Mesenchymal stem cell (in vitro differentiated cells and primary cell): Measurements from ENCODE around the gene SPSB1.
A peak's percentile ranks its signal among the peaks of the same experiment; 100 is the strongest.

Source experiments
- DNase-seq: peaks from one replicate; pipeline ENCODE4 v3.0.0-alpha.2; 2013
- H2AFZ ChIP-seq: one replicate; pipeline ENCODE4 v1.6.1; 2013; ENCODE audit warnings: low read depth, mild to moderate bottlenecking, control low read depth, inconsistent platforms, low read length, moderate library complexity
- H2AK5ac ChIP-seq: 2 replicates; pipeline ENCODE4 v1.6.1; 2013; ENCODE audit warnings: low read length, moderate library complexity, mild to moderate bottlenecking, inconsistent platforms; ENCODE audit not compliant: severe bottlenecking
- H2BK120ac ChIP-seq: one replicate; pipeline ENCODE4 v1.6.1; 2013; ENCODE audit warnings: low read depth, mild to moderate bottlenecking, inconsistent platforms, low read length, moderate library complexity
- H2BK12ac ChIP-seq, 2 experiments: one replicate each; pipeline ENCODE4 v1.6.1; 2013; ENCODE audit warnings: inconsistent platforms in 2 of 2, low read length in 2 of 2, mild to moderate bottlenecking in 2 of 2, moderate library complexity in 2 of 2, control low read depth in 1 of 2
- H2BK15ac ChIP-seq: one replicate; pipeline ENCODE4 v1.6.1; 2013; ENCODE audit warnings: mild to moderate bottlenecking, low read depth, inconsistent platforms; ENCODE audit not compliant: poor library complexity, severe bottlenecking
- H2BK5ac ChIP-seq: 2 replicates; pipeline ENCODE4 v1.6.1; 2013; ENCODE audit warnings: low read depth, mild to moderate bottlenecking, low read length, control low read depth, inconsistent platforms; ENCODE audit not compliant: poor library complexity, severe bottlenecking
- H3K14ac ChIP-seq, 2 experiments: one replicate each; pipeline ENCODE4 v1.6.1; 2013; ENCODE audit warnings: inconsistent platforms in 2 of 2, low read length in 2 of 2, control low read depth in 1 of 2, mild to moderate bottlenecking in 1 of 2, moderate library complexity in 1 of 2
- H3K18ac ChIP-seq, 2 experiments: one replicate each; pipeline ENCODE4 v1.6.1; 2013; ENCODE audit warnings: inconsistent platforms in 2 of 2, low read length in 2 of 2, control low read depth in 1 of 2, low read depth in 1 of 2, mild to moderate bottlenecking in 1 of 2
- H3K23ac ChIP-seq, 2 experiments: one replicate each; pipeline ENCODE4 v1.6.1; 2013; ENCODE audit warnings: inconsistent platforms in 2 of 2, low read length in 2 of 2, mild to moderate bottlenecking in 2 of 2, moderate library complexity in 2 of 2, control low read depth in 1 of 2
- H3K27ac ChIP-seq: 2 replicates; pipeline ENCODE4 v1.5.1; 2013; ENCODE audit warnings: mild to moderate bottlenecking, moderate library complexity, low read length, control low read depth, inconsistent platforms; ENCODE audit not compliant: poor library complexity, severe bottlenecking
- H3K27me3 ChIP-seq, 2 experiments: 2 replicates each; pipeline versions ENCODE4 v1.6.1 to v1.7.0; 2013; ENCODE audit warnings: low read length in 2 of 2, mild to moderate bottlenecking in 2 of 2, moderate library complexity in 2 of 2, control low read depth in 1 of 2, inconsistent platforms in 1 of 2; ENCODE audit not compliant: control insufficient read depth in 1 of 2, insufficient read depth in 1 of 2
- H3K36me3 ChIP-seq, 2 experiments: 2 replicates each; pipeline versions ENCODE4 v1.6.1 to v1.7.0; 2013; ENCODE audit warnings: low read length in 2 of 2, control low read depth in 1 of 2, inconsistent platforms in 1 of 2, low read depth in 1 of 2, mild to moderate bottlenecking in 1 of 2; ENCODE audit not compliant: insufficient read depth in 2 of 2, control insufficient read depth in 1 of 2
- H3K4ac ChIP-seq, 2 experiments: one replicate each; pipeline ENCODE4 v1.6.1; 2013; ENCODE audit warnings: inconsistent platforms in 2 of 2, low read length in 2 of 2, mild to moderate bottlenecking in 2 of 2, moderate library complexity in 2 of 2, control low read depth in 1 of 2, low read depth in 1 of 2
- H3K4me1 ChIP-seq: 2 replicates; pipeline ENCODE4 v1.6.1; 2013; ENCODE audit warnings: low read depth, low read length, control low read depth; ENCODE audit not compliant: control insufficient read depth, insufficient read depth
- H3K4me2 ChIP-seq: 2 replicates; pipeline ENCODE4 v1.6.1; 2013; ENCODE audit warnings: low read length, mild to moderate bottlenecking, inconsistent platforms; ENCODE audit not compliant: poor library complexity, severe bottlenecking
- H3K4me3 ChIP-seq, 2 experiments: 2 replicates each; pipeline versions ENCODE4 v1.5.1 to v1.7.0; 2013; ENCODE audit warnings: low read length in 2 of 2, mild to moderate bottlenecking in 2 of 2, control low read depth in 1 of 2, low read depth in 1 of 2; ENCODE audit not compliant: insufficient read depth in 1 of 2
- H3K79me1 ChIP-seq: replicated peaks from 2 replicates; pipeline ENCODE4 v1.6.1; 2013; ENCODE audit warnings: mild to moderate bottlenecking, control low read depth, low read length, inconsistent platforms; ENCODE audit not compliant: poor library complexity, severe bottlenecking
- H3K9ac ChIP-seq: 2 replicates; pipeline ENCODE4 v1.7.0; 2013; ENCODE audit warnings: mild to moderate bottlenecking, low read length, moderate library complexity
- H3K9me3 ChIP-seq: 2 replicates; pipeline ENCODE4 v1.7.0; 2013; ENCODE audit warnings: mild to moderate bottlenecking, low read length; ENCODE audit not compliant: control insufficient read depth
- H4K8ac ChIP-seq: one replicate; pipeline ENCODE4 v1.6.1; 2013; ENCODE audit warnings: inconsistent platforms, mild to moderate bottlenecking, low read length, moderate library complexity
- H4K91ac ChIP-seq: one replicate; pipeline ENCODE4 v1.6.1; 2013; ENCODE audit warnings: mild to moderate bottlenecking, low read length, inconsistent platforms
- WGBS: methylation state at CpG from one replicate; pipeline ENCODE4 v1.1.7; 2013; ENCODE audit warnings: mixed read lengths; 5-methylcytosine and 5-hydroxymethylcytosine counted together

The SPSB1 gene

DNA sequence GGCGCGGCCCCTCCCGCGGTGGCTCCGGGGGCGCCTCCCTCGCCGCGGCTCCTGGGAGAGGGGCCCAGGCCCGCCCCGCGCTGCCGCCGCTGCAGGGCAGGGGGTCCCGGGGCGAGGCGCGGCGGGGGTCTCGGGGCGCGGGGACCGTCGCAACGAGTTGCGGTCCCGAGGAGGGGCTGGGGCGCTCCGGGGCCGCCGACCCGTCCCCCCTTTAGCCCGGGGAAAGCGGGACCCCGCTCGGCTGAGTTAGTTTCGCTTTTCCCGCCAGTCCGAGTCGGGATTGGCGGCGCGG lies 493 bp downstream of the SPSB1 start:
- DNase-seq: no peak
- peaks cover 5 to 18% of the 10 kb centered on the region in 2 experiments for H3K36me3 ChIP-seq
- H3K23ac ChIP-seq: no peak overlapping the region
- no peak overlapping the region for H3K14ac ChIP-seq
- H2AK5ac ChIP-seq: no peak overlapping the region
- H4K8ac ChIP-seq: no peak overlapping the region
- peak overlapping the region; percentile 59 for H2BK120ac ChIP-seq
- H2AFZ ChIP-seq: no peak overlapping the region
- peak overlapping the region; percentile 95 for H3K9ac ChIP-seq
- H2BK12ac ChIP-seq: no peak overlapping the region
- peaks cover 1% of the 10 kb centered on the region for H3K9me3 ChIP-seq
- peak overlapping the region in 1 of 2 experiments; percentile 95 for H3K4ac ChIP-seq
- H4K91ac ChIP-seq: no peak overlapping the region
- peak overlapping the region; percentile 66 to 99 for H3K18ac ChIP-seq
- H3K4me2 ChIP-seq: peak overlapping the region; percentile 75
- H3K27ac ChIP-seq: no peak overlapping the region
- H3K4me3 ChIP-seq: peak overlapping the region; percentile 89 to 100
- H3K4me1 ChIP-seq: peaks cover 27% of the 10 kb centered on the region
- peak overlapping the region; percentile 78 for H2BK5ac ChIP-seq
- peak overlapping the region; percentile 88 for H2BK15ac ChIP-seq
- under 1% methylated on average over 24 of the region's 43 CpGs for WGBS
- no peaks in the 10 kb centered on the region for H3K79me1 ChIP-seq
- no peaks in the 10 kb centered on the region for H3K27me3 ChIP-seq

DNA sequence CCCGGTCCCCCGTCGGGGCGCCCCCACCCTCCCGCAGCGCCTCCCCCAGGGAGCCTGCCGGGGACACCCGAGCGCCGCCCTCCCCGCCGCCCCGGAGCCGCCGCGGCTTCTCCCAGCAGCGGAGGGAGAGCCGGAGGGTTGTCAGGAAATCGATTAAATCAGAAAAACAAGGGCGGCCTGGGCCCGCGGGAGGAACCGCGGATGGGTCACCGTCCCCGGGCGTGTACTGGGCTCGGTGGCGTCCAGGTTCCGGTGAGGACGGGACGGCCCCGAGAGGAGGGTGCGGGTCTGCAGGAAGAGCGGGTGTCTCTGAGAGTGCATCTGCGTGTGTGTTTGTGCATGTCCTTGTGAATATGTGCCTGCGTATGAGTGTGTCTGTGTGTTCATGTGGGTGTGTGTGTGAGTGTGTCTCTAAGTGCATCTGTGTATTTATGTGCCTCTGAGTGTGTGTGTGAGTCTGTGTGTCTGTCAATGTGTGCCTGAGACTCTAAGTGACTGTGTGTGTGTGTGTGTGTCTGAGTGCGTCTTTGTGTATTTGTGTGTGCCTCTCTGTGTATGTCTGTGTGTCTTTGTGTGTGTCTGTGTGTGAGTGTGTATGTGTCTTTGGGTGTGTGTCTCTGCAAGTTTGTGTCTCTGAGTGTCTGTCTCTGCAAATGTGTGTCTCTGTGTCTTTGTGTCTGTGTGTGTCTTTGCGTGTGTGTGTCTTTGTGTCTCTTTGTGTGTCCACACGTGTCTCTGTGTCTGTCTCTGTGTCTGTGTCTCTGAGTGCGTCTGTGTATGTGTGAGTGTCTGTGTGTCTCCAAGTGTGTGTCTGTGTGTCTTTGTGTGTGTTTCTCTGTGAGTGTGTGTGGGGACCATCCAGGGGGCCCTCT lies 1.1 kb downstream of the SPSB1 start:
- Histone ChIP-seq H3K79me1 (no peaks in the 10 kb centered on the region), H3K9me3 (no peaks in the 10 kb centered on the region), H3K4ac (peak overlapping the region; percentile 79 to 95), H2AK5ac (no peak overlapping the region), H3K36me3 (peaks cover 5 to 24% of the 10 kb centered on the region in 2 experiments), H2BK12ac (peak overlapping the region; percentile 79 to 87), H2BK15ac (peak overlapping the region; percentile 88), H3K23ac (peak overlapping the region in 1 of 2 experiments; percentile 95), H3K27ac (peak overlapping the region; percentile 72), H3K27me3 (no peaks in the 10 kb centered on the region), H2BK120ac (peak overlapping the region; percentile 54), H3K4me2 (peak overlapping the region; percentile 75), H3K14ac (peak overlapping the region in 1 of 2 experiments; percentile 100), H4K8ac (peak overlapping the region; percentile 49), H3K9ac (peak overlapping the region; percentile 95), H3K18ac (peak overlapping the region; percentile 98 to 99), H2BK5ac (peak overlapping the region; percentile 78), H2AFZ (no peak overlapping the region), H3K4me3 (peak overlapping the region; percentile 89 to 100), H4K91ac (peak overlapping the region; percentile 93), H3K4me1 (peaks cover 27% of the 10 kb centered on the region)
- 3% methylated on average over 41 of the region's 41 CpGs for WGBS
- peak; percentile 66 for DNase-seq

DNA sequence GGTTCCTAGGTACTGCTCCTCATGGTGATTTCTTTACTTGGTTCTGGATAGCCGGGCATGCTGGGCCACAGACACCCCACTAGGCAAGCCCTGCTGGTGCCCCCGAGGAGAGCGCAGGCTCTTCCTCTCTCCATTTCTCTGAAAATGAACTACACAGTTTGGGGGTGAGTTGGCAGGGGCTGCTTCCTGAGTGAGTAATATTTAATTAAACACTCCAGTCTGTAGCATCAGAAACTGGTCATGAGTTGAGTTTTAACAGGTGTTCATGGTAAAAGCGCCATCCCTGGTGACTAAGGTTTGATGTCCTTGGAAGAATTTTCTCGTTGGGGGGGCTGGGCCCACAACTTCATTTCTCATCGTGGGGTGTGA lies 1.7 kb downstream of the SPSB1 start:
- Histone ChIP-seq H3K18ac (peak overlapping the region; percentile 98 to 99), H3K4me2 (peak overlapping the region; percentile 75), H3K79me1 (no peaks in the 10 kb centered on the region), H3K27me3 (no peaks in the 10 kb centered on the region), H2BK12ac (peak overlapping the region in 1 of 2 experiments; percentile 79), H2AFZ (no peak overlapping the region), H2BK5ac (no peak overlapping the region), H3K4me1 (peaks cover 27% of the 10 kb centered on the region), H3K23ac (peak overlapping the region in 1 of 2 experiments; percentile 23), H3K4me3 (peak overlapping the region; percentile 89 to 100), H3K36me3 (peaks cover 5 to 24% of the 10 kb centered on the region in 2 experiments), H2BK120ac (no peak overlapping the region), H3K9me3 (no peaks in the 10 kb centered on the region), H2BK15ac (peak overlapping the region; percentile 82), H3K4ac (peak overlapping the region; percentile 40 to 95), H4K8ac (peak overlapping the region; percentile 12), H3K14ac (peak overlapping the region in 1 of 2 experiments; percentile 100), H3K9ac (peak overlapping the region; percentile 95), H4K91ac (peak overlapping the region; percentile 31), H3K27ac (peak overlapping the region; percentile 72), H2AK5ac (no peak overlapping the region)
- 4% methylated on average over 5 of the region's 6 CpGs for WGBS
- peak; percentile 88 for DNase-seq

DNA sequence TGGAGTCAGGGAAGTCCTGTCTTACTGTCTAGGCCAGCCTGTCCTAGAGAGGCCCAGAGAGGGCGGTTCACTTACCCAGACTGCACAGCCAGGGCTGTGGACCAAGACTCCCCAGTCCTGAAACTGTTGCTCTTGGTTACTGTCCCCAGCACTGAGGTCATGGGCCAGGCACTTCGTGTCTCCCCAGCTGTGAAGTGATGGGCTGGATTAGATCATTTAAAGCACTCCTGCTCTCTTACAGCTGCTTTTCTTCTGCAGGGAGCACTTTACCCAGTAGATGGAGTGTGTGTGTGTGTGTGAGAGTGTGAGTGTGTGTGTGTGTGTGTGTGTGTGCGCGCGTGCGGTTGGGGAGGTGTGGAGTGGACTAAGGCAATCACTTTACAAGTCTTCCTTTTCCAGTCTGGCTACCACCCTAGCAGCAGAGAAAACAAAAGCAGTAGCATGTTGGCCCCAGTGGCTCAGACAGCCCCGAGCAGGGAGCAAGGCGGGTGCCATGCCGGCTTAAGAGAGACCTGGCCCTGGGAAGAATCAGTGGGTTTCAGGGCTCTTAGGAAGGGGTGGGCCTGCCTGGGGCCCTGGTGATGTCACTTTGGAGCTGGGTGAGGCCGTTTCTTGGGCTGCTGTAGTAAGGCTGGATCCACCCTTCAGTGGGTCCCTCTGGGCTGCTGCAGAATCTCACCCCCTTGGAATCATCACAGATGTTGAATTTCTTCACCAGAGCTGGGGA lies 2.4 kb downstream of the SPSB1 start:
- no peak overlapping the region for H3K14ac ChIP-seq
- H2BK5ac ChIP-seq: no peak overlapping the region
- H4K91ac ChIP-seq: no peak overlapping the region
- peak overlapping the region; percentile 95 for H3K9ac ChIP-seq
- H2AFZ ChIP-seq: no peak overlapping the region
- H3K27me3 ChIP-seq: no peaks in the 10 kb centered on the region
- no peaks in the 10 kb centered on the region for H3K9me3 ChIP-seq
- no peak overlapping the region for H3K4ac ChIP-seq
- peak overlapping the region; percentile 37 for H2AK5ac ChIP-seq
- peaks cover 6 to 27% of the 10 kb centered on the region in 2 experiments for H3K36me3 ChIP-seq
- H3K79me1 ChIP-seq: no peaks in the 10 kb centered on the region
- H2BK12ac ChIP-seq: peak overlapping the region in 1 of 2 experiments; percentile 7
- no peak overlapping the region for H3K23ac ChIP-seq
- peak overlapping the region in 1 of 2 experiments; percentile 22 for H3K18ac ChIP-seq
- no peak overlapping the region for H2BK15ac ChIP-seq
- peak overlapping the region in 1 of 2 experiments; percentile 100 for H3K4me3 ChIP-seq
- peak; percentile 94 for DNase-seq
- H3K27ac ChIP-seq: peak overlapping the region; percentile 72
- WGBS: 66% methylated on average over 8 of the region's 10 CpGs
- peak overlapping the region; percentile 75 for H3K4me2 ChIP-seq
- peaks cover 28% of the 10 kb centered on the region for H3K4me1 ChIP-seq
- H4K8ac ChIP-seq: no peak overlapping the region
- no peak overlapping the region for H2BK120ac ChIP-seq
